NOMO-1 treated with DMSO at 0.1 percent for 48 hours (cell line): ENCODE data around the gene TARS2.

Experiments used
- DNase-seq: peaks from one replicate; lab custom pipeline; 2025; ENCODE audit not compliant: unreplicated experiment; lab: John Stamatoyannopoulos, UW

Gene TARS2

GRCh38 chr1:150555198-150555970 lies 68.2 kb downstream of the TARS2 start:
- DNase-seq, result no peak

- no peak for DNase-seq
Observed at GRCh38 chr1:150555971-150556865, 69.0 kb downstream of the TARS2 start.

GRCh38 chr1:150557065-150557600 lies 69.9 kb downstream of the TARS2 start:
- no peak for DNase-seq
